ENCODE data around the gene PSD2.

- TF ChIP-seq EZH2phosphoT487 (IDR thresholded peaks at IDR 0.05; ENCODE audit: insufficient read depth, low read depth) (no peak), EZH2 (IDR thresholded peaks at IDR 0.05; ENCODE audit: insufficient read depth, poor library complexity, severe bottlenecking) (no peak)
Observed at GRCh38 chr5:139768807-139769465, 26.7 kb upstream of the PSD2 start.

Measured in GM23248 (cell line).